ENCODE measurements around the gene LIN9.

GRCh38 chr1:226318471-226318870 is 9.5 kb upstream of the LIN9 start:
- TF ChIP-seq CTCF (IDR thresholded peaks at IDR 0.05): no peak
- TF ChIP-seq POLR2A (IDR thresholded peaks at IDR 0.05): no peak
- no peak for TF ChIP-seq POLR2AphosphoS5 (IDR thresholded peaks at IDR 0.05)
